WTC11 (cell line): ENCODE data around the gene NECTIN4. TPM values are rescaled to one million over a fixed set of nuclear protein-coding genes. Genes with fewer than 3 reads are reported as not detected.
A peak's percentile ranks its signal among the peaks of the same experiment; 100 is the strongest.

Source experiments
- ATAC-seq: fragments of 200-7000 bp; cut with Tn5 transposase; 2 replicates; pipeline ENCODE4 v1.10.0; 2021; ENCODE audit warnings: mild to moderate bottlenecking, moderate library complexity
- CTCF ChIA-PET: fragments of 300-600 bp; sonication (Branson Sonifier 250); formaldehyde crosslinking; loops from one replicate; lab custom pipeline; 2021; ENCODE audit warnings: antibody characterized with exemption; lab: Charles Lee
- POLR2A ChIA-PET: fragments of 350-600 bp; sonication (Branson Sonifier 250); formaldehyde crosslinking; loops from one replicate; lab custom pipeline; 2021; ENCODE audit warnings: antibody characterized with exemption; lab: Charles Lee
- DNase-seq: peaks from one replicate; pipeline ENCODE4 v3.0.0; 2021; ENCODE audit warnings: low spot score
- H3K27ac Mint-ChIP-seq: 2 replicates; pipeline ENCODE4 v1.8.0; 2021; ENCODE audit warnings: mixed read lengths
- H3K27me3 Mint-ChIP-seq: 2 replicates; pipeline ENCODE4 v1.8.0; 2021; ENCODE audit warnings: low read depth, mild to moderate bottlenecking, moderate library complexity, mixed read lengths
- H3K36me3 Mint-ChIP-seq: 2 replicates; pipeline ENCODE4 v1.8.0; 2021; ENCODE audit warnings: mixed read lengths
- H3K4me1 Mint-ChIP-seq: 2 replicates; pipeline ENCODE4 v1.8.0; 2022; ENCODE audit warnings: mixed read lengths
- H3K4me3 Mint-ChIP-seq: 2 replicates; pipeline ENCODE4 v1.8.0; 2021; ENCODE audit warnings: mild to moderate bottlenecking, moderate library complexity, mixed read lengths
- H3K9me3 Mint-ChIP-seq: 2 replicates; pipeline ENCODE4 v1.8.0; 2021; ENCODE audit warnings: mixed read lengths
- ATF1 ChIP-seq: sonication (generic); formaldehyde crosslinking; IDR thresholded peaks from 2 replicates; pipeline ENCODE4 v1.8.1; 2023; ENCODE audit warnings: mild to moderate bottlenecking, moderate library complexity, missing genetic modification reagents
- ESRRA ChIP-seq: sonication (generic); formaldehyde crosslinking; IDR thresholded peaks from 2 replicates; pipeline ENCODE4 v1.8.1; 2022; ENCODE audit warnings: mild to moderate bottlenecking, missing genetic modification reagents, borderline replicate concordance
- FOXJ3 ChIP-seq: sonication (generic); formaldehyde crosslinking; IDR thresholded peaks from 2 replicates; pipeline ENCODE4 v1.9.0; 2021; ENCODE audit warnings: missing genetic modification reagents, mild to moderate bottlenecking, borderline replicate concordance
- FOXP4 ChIP-seq: sonication (generic); formaldehyde crosslinking; IDR thresholded peaks from 2 replicates; pipeline ENCODE4 v1.8.0; 2022; ENCODE audit warnings: mild to moderate bottlenecking, missing genetic modification reagents
- GABPB1 ChIP-seq: sonication (generic); formaldehyde crosslinking; IDR thresholded peaks from 2 replicates; pipeline ENCODE4 v1.8.1; 2023; ENCODE audit warnings: mild to moderate bottlenecking, missing genetic modification reagents
- GRHL2 ChIP-seq: fragments of 250-450 bp; sonication (Bioruptor Pico); IDR thresholded peaks from 2 replicates; pipeline ENCODE4 v1.8.0; 2022; ENCODE audit warnings: mild to moderate bottlenecking, moderate library complexity; ENCODE audit not compliant: insufficient replicate concordance, severe bottlenecking
- MYBL2 ChIP-seq: sonication (generic); formaldehyde crosslinking; IDR thresholded peaks from 2 replicates; pipeline ENCODE4 v1.8.1; 2023; ENCODE audit warnings: mild to moderate bottlenecking, moderate library complexity, missing genetic modification reagents
- PRRX2 ChIP-seq: fragments of 250-450 bp; sonication (Bioruptor Pico); IDR thresholded peaks from 2 replicates; pipeline ENCODE4 v1.8.0; 2021; ENCODE audit warnings: mild to moderate bottlenecking
- TCF7 ChIP-seq: sonication (generic); formaldehyde crosslinking; IDR thresholded peaks from 2 replicates; pipeline ENCODE4 v1.8.0; 2022; ENCODE audit warnings: mild to moderate bottlenecking, low read depth, missing genetic modification reagents, moderate library complexity
- ZNF396 ChIP-seq: fragments of 250-450 bp; sonication (Bioruptor Pico); IDR thresholded peaks from 2 replicates; pipeline ENCODE4 v1.8.0; 2021; ENCODE audit warnings: mild to moderate bottlenecking, moderate library complexity, borderline replicate concordance
- ZNF671 ChIP-seq: fragments of 250-450 bp; sonication (Bioruptor Pico); IDR thresholded peaks from 2 replicates; pipeline ENCODE4 v1.8.0; 2021; ENCODE audit warnings: mild to moderate bottlenecking
- ZSCAN18 ChIP-seq: fragments of 250-450 bp; sonication (Bioruptor Pico); IDR thresholded peaks from 2 replicates; pipeline ENCODE4 v2.1.2; 2022; ENCODE audit warnings: mild to moderate bottlenecking, moderate library complexity
- total RNA-seq: library from RNA; stranded (reverse); gene quantifications from 3 replicates; pipeline ENCODE4 v1.2.3, GENCODE V29; 2021
- TF ChIP-seq, protein P1 (sequence below): sonication (generic); formaldehyde crosslinking; IDR thresholded peaks from 2 replicates; pipeline ENCODE4 v1.8.0; 2022; ENCODE audit warnings: mild to moderate bottlenecking, missing genetic modification reagents
- TF ChIP-seq, protein P2 (sequence below): sonication (generic); formaldehyde crosslinking; IDR thresholded peaks from 2 replicates; pipeline ENCODE4 v1.8.1; 2022; ENCODE audit warnings: low read depth, missing genetic modification reagents, borderline replicate concordance

NECTIN4 gene
- total RNA-seq, 1 experiment from 2014 or later = 1.7 TPM

DNA sequence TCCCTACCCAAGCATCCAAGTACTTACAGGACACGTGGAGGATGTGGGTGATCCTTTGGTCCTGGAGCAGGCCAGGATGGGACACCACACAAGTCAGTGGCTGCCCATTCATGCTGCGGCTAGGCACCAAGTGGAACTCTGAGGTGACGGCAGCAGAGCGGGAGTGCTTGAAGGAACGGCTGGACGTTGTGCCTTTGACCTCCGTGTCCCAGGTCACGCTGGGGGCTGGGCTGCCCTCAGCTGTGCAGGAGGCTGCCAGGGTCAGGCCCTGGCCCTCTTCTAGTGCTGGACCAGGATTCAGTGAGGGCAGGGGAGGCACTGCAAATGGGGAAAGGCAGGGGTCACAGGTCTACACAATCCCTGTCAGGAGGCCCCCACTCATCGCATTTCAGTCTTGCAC is 11.9 kb downstream of the NECTIN4 start (continued):
- TF ChIP-seq GRHL2 (CRISPR knock-in tag) = no peak
- TF ChIP-seq, all 79 proteins: peak for 0

DNA sequence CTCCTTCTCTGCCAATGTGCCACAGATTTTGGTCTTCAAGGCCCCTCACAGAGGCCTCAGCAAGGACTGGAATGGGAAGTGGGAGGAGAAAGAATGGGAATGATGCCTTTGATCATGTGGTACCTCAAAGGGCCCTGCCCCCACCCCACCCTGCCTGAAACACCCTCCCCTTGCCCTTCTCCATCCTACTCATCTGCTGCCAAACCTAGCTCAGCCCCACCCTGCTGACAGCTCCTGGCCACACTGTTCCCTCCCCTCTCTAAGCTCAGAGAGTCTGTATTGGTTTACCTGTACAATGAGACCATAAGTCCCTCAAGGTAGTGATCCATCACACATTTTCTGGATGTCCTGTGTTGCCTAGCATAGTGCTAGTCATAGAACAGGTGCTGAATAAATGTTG is 12.9 kb downstream of the NECTIN4 start:
- H3K4me1 Mint-ChIP-seq = peaks cover 21% of the 10 kb centered on the region
- ATAC-seq = no peak
- H3K36me3 Mint-ChIP-seq = no peaks in the 10 kb centered on the region
- no peak overlapping the region for H3K27ac Mint-ChIP-seq
- no peaks in the 10 kb centered on the region for H3K9me3 Mint-ChIP-seq
- H3K27me3 Mint-ChIP-seq = no peaks in the 10 kb centered on the region; the same call in 1 of the 2 replicates
- no peak overlapping the region for H3K4me3 Mint-ChIP-seq
- DNase-seq = no peak
- ChIA-PET CTCF (interaction anchor here (0.8 to 0.9 kb wide), 2 partner anchors 21 to 22 kb away, joined by 3 to 4 read pairs; no protein-coding TSS in a partner anchor), POLR2A (no interaction called here)
- TF ChIP-seq ATF1 = no peak
- no peak for TF ChIP-seq ZNF671
- TF ChIP-seq ZNF396 (CRISPR knock-in tag) = no peak
- no peak for TF ChIP-seq TCF7 (CRISPR knock-in tag)
- TF ChIP-seq ZSCAN18 (CRISPR knock-in tag) = no peak
- no peak for TF ChIP-seq MYBL2 (CRISPR knock-in tag)
- TF ChIP-seq, protein P1, sequence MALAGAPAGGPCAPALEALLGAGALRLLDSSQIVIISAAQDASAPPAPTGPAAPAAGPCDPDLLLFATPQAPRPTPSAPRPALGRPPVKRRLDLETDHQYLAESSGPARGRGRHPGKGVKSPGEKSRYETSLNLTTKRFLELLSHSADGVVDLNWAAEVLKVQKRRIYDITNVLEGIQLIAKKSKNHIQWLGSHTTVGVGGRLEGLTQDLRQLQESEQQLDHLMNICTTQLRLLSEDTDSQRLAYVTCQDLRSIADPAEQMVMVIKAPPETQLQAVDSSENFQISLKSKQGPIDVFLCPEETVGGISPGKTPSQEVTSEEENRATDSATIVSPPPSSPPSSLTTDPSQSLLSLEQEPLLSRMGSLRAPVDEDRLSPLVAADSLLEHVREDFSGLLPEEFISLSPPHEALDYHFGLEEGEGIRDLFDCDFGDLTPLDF (CRISPR knock-in tag) = no peak
- TF ChIP-seq PRRX2 (CRISPR knock-in tag) = no peak
- TF ChIP-seq FOXP4 (CRISPR knock-in tag) = no peak
- no peak for TF ChIP-seq FOXJ3 (CRISPR knock-in tag)

DNA sequence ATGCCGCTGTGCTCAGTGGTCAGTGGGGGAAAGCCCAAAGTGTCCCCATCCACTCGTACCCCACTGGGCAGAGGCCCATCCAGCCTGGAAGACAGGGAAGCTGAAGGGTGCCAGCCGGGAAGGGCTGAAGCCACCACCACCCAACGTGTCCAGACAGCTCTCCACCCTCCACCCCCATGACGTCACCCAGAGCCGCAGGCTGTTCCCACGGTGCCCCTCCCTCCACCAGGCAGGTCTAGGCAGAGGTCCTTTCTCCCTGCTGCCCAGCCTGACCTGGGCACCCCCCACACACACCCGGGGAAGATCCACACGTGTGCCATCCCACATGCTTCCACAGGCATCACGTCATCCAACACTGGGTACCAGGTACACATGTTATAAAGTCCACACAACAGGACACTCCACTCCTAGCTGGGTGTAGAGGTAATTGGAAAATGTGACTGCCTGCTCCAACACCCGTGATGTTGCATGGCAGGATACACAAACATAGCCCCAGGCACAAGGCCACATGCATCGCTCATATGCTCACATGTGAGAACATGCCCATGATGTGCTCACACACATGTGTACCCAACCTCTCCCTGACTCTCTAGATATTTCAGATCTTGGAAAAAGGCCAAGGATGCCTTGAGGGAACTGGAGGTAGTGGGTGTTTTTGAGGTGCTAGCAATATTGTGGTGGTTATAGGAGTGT is 14.5 kb downstream of the NECTIN4 start:
- TF ChIP-seq GABPB1 (0 out of 2 replicates have a peak, but pooled peaks have one; percentile 12), ESRRA (CRISPR knock-in tag) (peak; percentile 42; the same call in 1 of the 2 replicates)
- TF ChIP-seq, protein P2, sequence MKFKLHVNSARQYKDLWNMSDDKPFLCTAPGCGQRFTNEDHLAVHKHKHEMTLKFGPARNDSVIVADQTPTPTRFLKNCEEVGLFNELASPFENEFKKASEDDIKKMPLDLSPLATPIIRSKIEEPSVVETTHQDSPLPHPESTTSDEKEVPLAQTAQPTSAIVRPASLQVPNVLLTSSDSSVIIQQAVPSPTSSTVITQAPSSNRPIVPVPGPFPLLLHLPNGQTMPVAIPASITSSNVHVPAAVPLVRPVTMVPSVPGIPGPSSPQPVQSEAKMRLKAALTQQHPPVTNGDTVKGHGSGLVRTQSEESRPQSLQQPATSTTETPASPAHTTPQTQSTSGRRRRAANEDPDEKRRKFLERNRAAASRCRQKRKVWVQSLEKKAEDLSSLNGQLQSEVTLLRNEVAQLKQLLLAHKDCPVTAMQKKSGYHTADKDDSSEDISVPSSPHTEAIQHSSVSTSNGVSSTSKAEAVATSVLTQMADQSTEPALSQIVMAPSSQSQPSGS = no peak
- peaks cover 7% of the 10 kb centered on the region for H3K4me1 Mint-ChIP-seq
- no peak overlapping the region for H3K4me3 Mint-ChIP-seq
- no peak for ATAC-seq
- POLR2A ChIA-PET = no interaction called here
- peak overlapping the region; percentile 60; the same call in 1 of the 2 replicates for H3K27ac Mint-ChIP-seq
- no peaks in the 10 kb centered on the region for H3K36me3 Mint-ChIP-seq
- CTCF ChIA-PET = no interaction called here
- no peaks in the 10 kb centered on the region for H3K9me3 Mint-ChIP-seq
- H3K27me3 Mint-ChIP-seq = no peaks in the 10 kb centered on the region
- no peak for DNase-seq
